ENCODE data around the gene ENGASE. TPM values are rescaled to one million over a fixed set of nuclear protein-coding genes. Genes with fewer than 3 reads are reported as not detected.
"Not testable (repeated sequence)": the region's sequence is repeated elsewhere in the genome, so short reads cannot be mapped to it uniquely, and the experiment has no call there.

Gene ENGASE
- polyA plus RNA-seq, 5 donors, result 21.1 to 41.6 (median 31.5) TPM

GRCh38 chr17:79051306-79051705, 23.3 kb upstream of the ENGASE start:
- DNase-seq, result no peak

- DNase-seq, result no peak
These were observed 22.5 kb upstream of the ENGASE start for GRCh38 chr17:79052131-79052530.

- DNase-seq, result no peak
These were observed 21.2 kb upstream of the ENGASE start for GRCh38 chr17:79053251-79053925.

- no peak for DNase-seq
These were observed 20.2 kb upstream of the ENGASE start for GRCh38 chr17:79054200-79054960.

GRCh38 chr17:79055197-79055596, 19.4 kb upstream of the ENGASE start:
- no peak for DNase-seq

- no peak for DNase-seq
These were observed 16.8 kb upstream of the ENGASE start for GRCh38 chr17:79057737-79058385.

GRCh38 chr17:79062691-79063090, 11.9 kb upstream of the ENGASE start:
- no peak for DNase-seq

GRCh38 chr17:79064026-79064425, 10.6 kb upstream of the ENGASE start:
- no peak for DNase-seq

GRCh38 chr17:79065105-79065670, 9.4 kb upstream of the ENGASE start:
- DNase-seq, result no peak

- no peak for DNase-seq
These were observed 7.7 kb upstream of the ENGASE start for GRCh38 chr17:79066963-79067362.

GRCh38 chr17:79070266-79070880, 4.3 kb upstream of the ENGASE start:
- no peak for DNase-seq

GRCh38 chr17:79071161-79071740, 3.4 kb upstream of the ENGASE start:
- no peak for DNase-seq

GRCh38 chr17:79072544-79072943, 2.1 kb upstream of the ENGASE start:
- DNase-seq, result no peak

GRCh38 chr17:79073016-79073705, 1.5 kb upstream of the ENGASE start:
- no peak for DNase-seq

- no peak for DNase-seq
These were observed 927 bp upstream of the ENGASE start for GRCh38 chr17:79073706-79074088.

- not testable (repeated sequence) for DNase-seq
These were observed 439 bp upstream of the ENGASE start for GRCh38 chr17:79074121-79074648.

GRCh38 chr17:79075446-79075750, 774 bp downstream of the ENGASE start:
- DNase-seq, result no peak

- DNase-seq, result no peak
These were observed 1.3 kb downstream of the ENGASE start for GRCh38 chr17:79075861-79076406.

- no peak for DNase-seq
These were observed 3.0 kb downstream of the ENGASE start for GRCh38 chr17:79077587-79077986.

GRCh38 chr17:79078476-79079190, 4.0 kb downstream of the ENGASE start:
- DNase-seq, result no peak
